ENCODE results near the gene RABEP2.
"Not testable (repeated sequence)": the region's sequence is repeated elsewhere in the genome, so short reads cannot be mapped to it uniquely, and the experiment has no call there.

The RABEP2 gene

DNA sequence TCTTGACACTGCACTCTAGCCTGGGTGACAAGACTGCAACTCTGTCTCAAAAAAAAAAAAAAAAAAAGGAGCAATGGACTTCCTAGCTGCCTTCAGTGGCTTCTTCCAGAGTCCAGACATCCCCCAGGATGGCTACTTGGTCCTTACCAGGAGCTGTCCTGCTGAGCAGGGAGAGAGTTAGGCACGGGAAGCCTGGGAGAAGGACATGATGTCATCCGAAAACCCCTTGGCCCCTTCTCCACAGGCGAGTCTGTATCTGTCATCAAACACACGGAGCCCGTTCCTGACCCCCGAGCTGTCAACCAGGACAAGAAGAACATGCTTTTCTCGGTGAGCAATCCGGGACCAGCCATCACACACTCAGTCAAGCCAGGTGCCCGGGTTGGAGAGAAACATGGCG is 38.1 kb downstream of the RABEP2 start:
- TF ChIP-seq, protein P1, sequence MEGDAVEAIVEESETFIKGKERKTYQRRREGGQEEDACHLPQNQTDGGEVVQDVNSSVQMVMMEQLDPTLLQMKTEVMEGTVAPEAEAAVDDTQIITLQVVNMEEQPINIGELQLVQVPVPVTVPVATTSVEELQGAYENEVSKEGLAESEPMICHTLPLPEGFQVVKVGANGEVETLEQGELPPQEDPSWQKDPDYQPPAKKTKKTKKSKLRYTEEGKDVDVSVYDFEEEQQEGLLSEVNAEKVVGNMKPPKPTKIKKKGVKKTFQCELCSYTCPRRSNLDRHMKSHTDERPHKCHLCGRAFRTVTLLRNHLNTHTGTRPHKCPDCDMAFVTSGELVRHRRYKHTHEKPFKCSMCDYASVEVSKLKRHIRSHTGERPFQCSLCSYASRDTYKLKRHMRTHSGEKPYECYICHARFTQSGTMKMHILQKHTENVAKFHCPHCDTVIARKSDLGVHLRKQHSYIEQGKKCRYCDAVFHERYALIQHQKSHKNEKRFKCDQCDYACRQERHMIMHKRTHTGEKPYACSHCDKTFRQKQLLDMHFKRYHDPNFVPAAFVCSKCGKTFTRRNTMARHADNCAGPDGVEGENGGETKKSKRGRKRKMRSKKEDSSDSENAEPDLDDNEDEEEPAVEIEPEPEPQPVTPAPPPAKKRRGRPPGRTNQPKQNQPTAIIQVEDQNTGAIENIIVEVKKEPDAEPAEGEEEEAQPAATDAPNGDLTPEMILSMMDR (IDR thresholded peaks at IDR 0.05; ENCODE audit: insufficient read depth, low read depth, low read length, missing control alignments): no peak
- no peak for DNase-seq (ENCODE audit: low read depth)
- H3K4me3 ChIP-seq (ENCODE audit: low read depth, low read length): no peak overlapping the region

DNA sequence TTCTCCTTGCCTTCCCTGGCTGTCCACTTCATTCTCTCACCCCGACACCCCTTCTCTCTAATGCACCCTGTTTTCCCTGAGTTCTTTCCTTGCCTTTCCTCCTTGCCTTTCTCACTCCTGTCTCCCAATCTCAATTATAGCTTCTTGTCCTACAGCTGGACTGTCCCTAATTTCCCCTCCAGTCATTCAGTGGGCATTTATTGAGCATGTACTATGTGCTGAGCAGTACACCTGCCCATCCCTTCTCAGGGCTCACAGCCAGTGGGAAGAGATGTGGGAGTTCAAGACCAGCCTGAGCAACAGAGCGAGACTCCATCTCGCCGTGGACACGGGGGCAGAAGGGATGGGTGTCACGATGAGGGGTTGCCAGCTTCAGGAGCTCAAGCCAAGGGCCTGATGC is 41.0 kb downstream of the RABEP2 start:
- DNase-seq (ENCODE audit: low read depth): no peak
- no peak overlapping the region for H3K4me3 ChIP-seq (ENCODE audit: low read depth, low read length)
- TF ChIP-seq, protein P1 (IDR thresholded peaks at IDR 0.05; ENCODE audit: insufficient read depth, low read depth, low read length, missing control alignments): no peak

DNA sequence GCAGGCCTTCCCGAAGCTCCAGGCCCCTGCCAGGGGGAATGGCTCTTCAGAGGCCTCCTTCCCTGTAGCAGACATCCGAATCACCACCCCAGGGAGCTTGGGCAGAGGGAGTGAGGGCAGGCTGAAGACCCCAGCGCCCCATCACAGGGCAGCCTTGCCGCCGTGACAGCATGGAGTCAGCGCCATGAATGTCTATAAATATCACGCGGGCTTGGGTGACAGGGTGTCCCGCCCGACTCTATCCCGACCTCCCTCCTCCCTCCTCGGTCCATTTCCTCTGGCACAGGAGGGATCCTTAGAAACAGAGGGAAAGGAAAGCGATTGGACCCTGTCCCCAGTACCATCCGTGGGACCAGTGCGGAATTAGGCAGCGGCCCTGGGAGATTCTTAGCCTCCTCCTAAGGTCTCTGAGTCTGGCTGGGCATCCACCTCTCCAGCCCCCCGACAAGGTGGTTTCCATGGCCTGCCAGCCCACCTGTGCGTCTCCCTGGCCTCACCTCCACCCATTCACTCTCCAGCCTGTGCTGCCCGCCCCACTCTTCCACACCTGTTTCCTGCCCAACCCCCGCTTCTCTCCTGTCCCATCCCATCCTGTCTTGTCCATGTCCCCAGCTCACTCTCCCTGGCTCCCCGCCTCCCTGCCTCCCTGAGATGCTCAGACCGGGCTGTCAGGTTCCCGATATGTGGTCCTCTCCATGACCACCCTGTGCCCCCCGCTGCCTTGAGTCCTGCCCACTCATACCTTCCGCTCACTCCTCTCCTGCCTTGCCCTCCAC is 41.6 kb downstream of the RABEP2 start:
- no peak for DNase-seq (ENCODE audit: low read depth)

DNA sequence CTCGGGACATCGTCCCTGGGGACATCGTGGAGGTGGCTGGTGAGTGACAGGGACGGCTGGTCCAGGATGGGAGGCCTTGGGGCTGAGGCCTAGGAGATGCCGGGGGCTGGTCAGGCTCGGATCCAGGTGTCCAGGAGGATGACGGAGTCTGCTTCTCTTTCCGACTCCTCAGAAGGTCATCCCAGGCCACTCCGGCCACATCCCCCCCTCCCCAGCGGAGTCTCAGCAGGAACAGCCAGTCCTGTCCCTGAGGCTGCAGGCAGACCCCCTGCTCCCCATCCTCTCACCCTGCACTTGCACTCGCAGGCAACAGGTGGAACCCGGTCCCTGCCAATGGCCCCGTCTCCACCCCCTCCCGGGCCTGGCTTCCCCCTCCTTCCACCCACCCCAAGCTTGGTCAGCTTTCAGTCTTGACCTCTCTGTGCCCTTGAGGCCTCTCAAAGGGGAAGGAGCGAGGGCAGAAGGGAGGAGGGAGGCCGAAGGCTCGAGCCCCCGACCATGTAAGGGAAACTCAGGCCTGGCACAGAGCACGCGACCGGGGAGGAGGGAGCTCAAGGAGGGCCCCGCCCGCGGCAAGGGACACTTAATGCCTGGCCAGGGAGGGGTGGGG is 42.4 kb downstream of the RABEP2 start:
- no peak overlapping the region for H3K4me3 ChIP-seq (ENCODE audit: low read depth, low read length)

More for the DNA sequence above, 41.6 kb downstream of the RABEP2 start:
- H3K4me3 ChIP-seq (ENCODE audit: low read depth, low read length): no peak overlapping the region
- TF ChIP-seq, protein P1 (IDR thresholded peaks at IDR 0.05; ENCODE audit: insufficient read depth, low read depth, low read length, missing control alignments): no peak

DNA sequence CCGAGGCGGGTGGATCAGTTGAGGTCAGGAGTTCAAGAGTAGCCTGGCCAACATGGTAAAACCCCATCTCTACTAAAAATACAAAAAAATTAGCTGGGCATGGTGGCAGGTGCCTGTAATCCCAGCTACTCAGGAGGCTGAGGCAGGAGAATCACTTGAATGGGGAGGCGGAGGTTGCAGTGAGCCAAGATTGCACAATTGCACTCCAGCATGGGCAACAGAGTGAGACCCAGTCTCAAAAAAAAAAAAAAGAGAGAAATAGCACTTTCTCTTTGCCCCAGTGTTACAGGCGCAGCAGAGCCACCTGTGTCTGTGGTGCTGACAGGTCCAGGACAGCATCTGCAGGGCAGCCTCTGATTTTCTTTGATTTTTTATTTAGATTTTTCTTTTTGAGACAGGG is 43.5 kb downstream of the RABEP2 start:
- not testable (repeated sequence) for DNase-seq (ENCODE audit: low read depth); H3K4me3 ChIP-seq (ENCODE audit: low read depth, low read length)

More for the DNA sequence above, 42.4 kb downstream of the RABEP2 start:
- no peak for DNase-seq (ENCODE audit: low read depth)
- TF ChIP-seq, protein P1 (IDR thresholded peaks at IDR 0.05; ENCODE audit: insufficient read depth, low read depth, low read length, missing control alignments): no peak

DNA sequence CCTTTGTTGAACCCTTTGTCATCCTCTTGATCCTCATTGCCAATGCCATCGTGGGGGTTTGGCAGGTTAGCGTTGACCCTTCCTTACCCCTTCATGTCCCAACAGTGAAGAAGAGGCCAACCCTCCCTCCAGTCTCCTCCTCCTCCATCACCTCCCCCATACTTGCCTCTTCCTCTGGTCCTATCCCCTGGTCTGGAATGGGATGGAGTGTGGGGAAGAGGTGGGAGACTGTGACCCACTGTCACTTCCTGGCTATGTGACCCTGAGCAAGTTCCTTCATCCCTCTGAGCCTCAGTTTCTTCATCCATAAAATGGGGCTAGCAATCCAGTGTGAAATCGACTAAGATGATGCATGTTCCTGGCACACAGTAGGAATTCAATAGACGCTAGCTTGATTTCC is 44.1 kb downstream of the RABEP2 start:
- no peak for DNase-seq (ENCODE audit: low read depth)
- H3K4me3 ChIP-seq (ENCODE audit: low read depth, low read length): no peak overlapping the region
- TF ChIP-seq, protein P1 (IDR thresholded peaks at IDR 0.05; ENCODE audit: insufficient read depth, low read depth, low read length, missing control alignments): no peak

DNA sequence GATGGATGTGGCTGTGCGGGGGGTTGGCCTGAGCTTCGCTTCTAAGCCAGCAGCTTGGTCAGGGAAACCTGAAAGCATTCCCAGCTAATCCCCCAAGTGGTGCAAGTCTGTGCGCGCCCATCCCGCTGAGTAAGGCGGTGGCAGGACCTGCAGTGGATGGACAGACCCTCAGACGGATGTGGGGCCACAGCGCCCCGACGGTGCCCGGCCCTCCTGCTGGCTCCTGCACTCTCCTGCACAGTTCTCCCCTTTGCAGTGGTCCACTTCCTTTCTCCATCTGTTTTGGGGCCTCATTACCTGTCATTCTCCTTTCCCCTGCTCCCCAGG is 44.5 kb downstream of the RABEP2 start:
- DNase-seq (ENCODE audit: low read depth): no peak
- TF ChIP-seq, protein P1 (IDR thresholded peaks at IDR 0.05; ENCODE audit: insufficient read depth, low read depth, low read length, missing control alignments): no peak
- H3K4me3 ChIP-seq (ENCODE audit: low read depth, low read length): peak overlapping the region; percentile 73
